Erythroblast (primary cell): ENCODE measurements around the gene RDH11.

Source experiments
- GATA1 ChIP-seq: IDR thresholded peaks from 2 replicates; pipeline ENCODE4 v1.6.1; 2011; ENCODE audit warnings: low read depth, mild to moderate bottlenecking, control low read depth, low read length, moderate library complexity
- POLR2A ChIP-seq: IDR thresholded peaks from 2 replicates; pipeline ENCODE4 v1.6.1; 2011; ENCODE audit warnings: mild to moderate bottlenecking, low read length

GRCh38 chr14:67736771-67737170 lies 41.2 kb upstream of the RDH11 start:
- no peak for TF ChIP-seq POLR2A
- TF ChIP-seq GATA1, result no peak
